GM23338 (cell line): ENCODE measurements around the gene TSC22D3. TPM values are rescaled to one million over a fixed set of nuclear protein-coding genes. Genes with fewer than 3 reads are reported as not detected.
"Not testable (repeated sequence)": the region's sequence is repeated elsewhere in the genome, so short reads cannot be mapped to it uniquely, and the experiment has no call there.

Experiments used
- ATAC-seq: fragments of 200-7000 bp; cut with Tn5 transposase; 3 replicates; pipeline ENCODE4 v1.9.1; 2020
- DNase-seq: peaks from one replicate; pipeline ENCODE4 v3.0.0-alpha.2; 2015; ENCODE audit warnings: low spot score
- H2AFZ ChIP-seq: fragments of 200-600 bp; sonication (generic); 2 replicates; pipeline ENCODE4 v1.8.0; 2016; ENCODE audit warnings: antibody characterized with exemption, mild to moderate bottlenecking, moderate library complexity
- H3F3A ChIP-seq: fragments of 200-600 bp; sonication (generic); replicated peaks from 2 replicates; pipeline ENCODE4 v1.8.0; 2017; ENCODE audit warnings: antibody characterized with exemption, mixed run types, low read depth
- H3K27ac ChIP-seq: fragments of 200-600 bp; sonication (generic); 2 replicates; pipeline ENCODE4 v1.6.1; 2016; ENCODE audit warnings: low read depth
- H3K27me3 ChIP-seq: fragments of 200-600 bp; sonication (generic); 2 replicates; pipeline ENCODE4 v1.8.0; 2016; ENCODE audit warnings: mild to moderate bottlenecking, mixed run types, moderate library complexity; ENCODE audit not compliant: insufficient read depth
- H3K36me3 ChIP-seq: fragments of 200-600 bp; sonication (generic); 2 replicates; pipeline ENCODE4 v1.8.0; 2016; ENCODE audit warnings: mild to moderate bottlenecking; ENCODE audit not compliant: insufficient read depth
- H3K4me1 ChIP-seq: fragments of 200-600 bp; sonication (generic); 2 replicates; pipeline ENCODE4 v1.8.0; 2016; ENCODE audit warnings: mild to moderate bottlenecking, moderate library complexity; ENCODE audit not compliant: insufficient read depth
- H3K4me2 ChIP-seq: fragments of 200-600 bp; sonication (generic); 2 replicates; pipeline ENCODE4 v1.7.1; 2017; ENCODE audit warnings: mixed run types
- H3K4me3 ChIP-seq: fragments of 200-600 bp; sonication (generic); 2 replicates; pipeline ENCODE4 v1.6.1; 2016; ENCODE audit warnings: mixed run types
- H3K79me2 ChIP-seq: fragments of 200-600 bp; sonication (generic); replicated peaks from 2 replicates; pipeline ENCODE4 v1.8.0; 2017; ENCODE audit warnings: mild to moderate bottlenecking; ENCODE audit not compliant: insufficient read depth
- H3K9me2 ChIP-seq: fragments of 200-600 bp; sonication (generic); 2 replicates; pipeline ENCODE4 v1.8.0; 2017; ENCODE audit not compliant: insufficient read depth
- H4K20me1 ChIP-seq: fragments of 200-600 bp; sonication (generic); replicated peaks from 2 replicates; pipeline ENCODE4 v1.8.0; 2017; ENCODE audit warnings: mild to moderate bottlenecking; ENCODE audit not compliant: insufficient read depth
- H3K27ac Mint-ChIP-seq: 2 replicates; pipeline ENCODE4 v1.8.0; 2020; ENCODE audit warnings: inconsistent platforms, mild to moderate bottlenecking, moderate library complexity, mixed read lengths
- H3K27me3 Mint-ChIP-seq: 3 replicates; pipeline ENCODE4 v1.8.0; 2022; ENCODE audit warnings: low read depth, mild to moderate bottlenecking, moderate library complexity, mixed read lengths, inconsistent platforms; ENCODE audit not compliant: insufficient read depth, poor library complexity
- H3K36me3 Mint-ChIP-seq: 3 replicates; pipeline ENCODE4 v1.8.0; 2021; ENCODE audit warnings: low read depth, mild to moderate bottlenecking, inconsistent platforms, moderate library complexity, mixed read lengths
- H3K4me1 Mint-ChIP-seq: 3 replicates; pipeline ENCODE4 v1.8.0; 2020; ENCODE audit warnings: mild to moderate bottlenecking, inconsistent platforms, mixed read lengths
- H3K4me3 Mint-ChIP-seq: 3 replicates; pipeline ENCODE4 v1.8.0; 2021; ENCODE audit warnings: moderate library complexity, mild to moderate bottlenecking, inconsistent platforms, mixed read lengths
- H3K9me3 Mint-ChIP-seq: 3 replicates; pipeline ENCODE4 v1.8.0; 2020; ENCODE audit warnings: moderate library complexity, mild to moderate bottlenecking, inconsistent platforms, mixed read lengths
- CREB1 ChIP-seq: fragments of 250-450 bp; sonication (Bioruptor Pico); IDR thresholded peaks from 2 replicates; pipeline ENCODE4 v1.5.0; 2020; ENCODE audit warnings: low read depth, mild to moderate bottlenecking, moderate library complexity
- CTCF ChIP-seq, 2 experiments: fragments of 200-600 bp in 1 of 2; sonication (generic) in 1 of 2; conservative IDR thresholded peaks; 2 replicates each; pipeline versions ENCODE4 v1.5.1 to v1.6.1; 2016 to 2017; ENCODE audit warnings: antibody characterized with exemption in 2 of 2, low read depth in 2 of 2, mild to moderate bottlenecking in 2 of 2, moderate library complexity in 1 of 2
- ETS1 ChIP-seq: IDR thresholded peaks from 2 replicates; pipeline ENCODE4 v1.6.1; 2016; ENCODE audit warnings: antibody characterized with exemption
- EZH2phosphoT487 ChIP-seq: fragments of 200-600 bp; sonication (generic); IDR thresholded peaks from one replicate; pipeline ENCODE4 v1.8.1; 2018; ENCODE audit warnings: antibody characterized with exemption; ENCODE audit not compliant: unreplicated experiment
- JUNB ChIP-seq: IDR thresholded peaks from one replicate; pipeline ENCODE4 v1.6.1; 2016; ENCODE audit warnings: antibody characterized with exemption; ENCODE audit not compliant: unreplicated experiment
- NANOG ChIP-seq: IDR thresholded peaks from 2 replicates; pipeline ENCODE4 v1.6.1; 2016; ENCODE audit warnings: antibody characterized with exemption, borderline replicate concordance
- POLR2AphosphoS5 ChIP-seq: IDR thresholded peaks from 2 replicates; pipeline ENCODE4 v1.6.1; 2016; ENCODE audit warnings: antibody characterized with exemption, low read depth
- REST ChIP-seq: IDR thresholded peaks from one replicate; pipeline ENCODE4 v1.6.1; 2018; ENCODE audit warnings: antibody characterized with exemption; ENCODE audit not compliant: unreplicated experiment
- STAT1 ChIP-seq: IDR thresholded peaks from one replicate; pipeline ENCODE4 v1.6.1; 2016; ENCODE audit warnings: antibody characterized with exemption; ENCODE audit not compliant: unreplicated experiment
- ZNF114 ChIP-seq: fragments of 250-450 bp; sonication (Bioruptor Pico); IDR thresholded peaks from 2 replicates; pipeline ENCODE4 v1.5.0; 2020; ENCODE audit warnings: mild to moderate bottlenecking, moderate library complexity
- ZNF462 ChIP-seq: fragments of 250-450 bp; sonication (Bioruptor Pico); IDR thresholded peaks from 2 replicates; pipeline ENCODE4 v1.5.0; 2020; ENCODE audit warnings: mild to moderate bottlenecking, moderate library complexity
- polyA plus RNA-seq: library from polyadenylated mRNA; unstranded; fragments of >200 nt; fragmentation: Nextera tagmentation; extraction: Ambion mirVana; gene quantifications from 2 replicates; pipeline ENCODE4 v1.2.1, GENCODE V29; 2016
- total RNA-seq: library from RNA; depleted of rRNA; stranded (reverse); fragments of >200 nt; shearing (Covaris generic); gene quantifications from 2 replicates; pipeline ENCODE4 v1.2.3, GENCODE V29; 2014

TSC22D3 gene
- total and polyA plus RNA-seq, 2 experiments from 2014 or later: 12.6 to 20.0 TPM

GRCh38 chrX:107669261-107669660 lies 106.3 kb downstream of the TSC22D3 start:
- H3K4me1 Mint-ChIP-seq: peaks cover 11% of the 10 kb centered on the region
- Histone ChIP-seq H3K27me3 (no peaks in the 10 kb centered on the region), H3K9me2 (no peaks in the 10 kb centered on the region), H3K4me1 (no peaks in the 10 kb centered on the region; the same call in 1 of the 2 replicates), H3F3A (no peaks in the 10 kb centered on the region), H2AFZ (no peak overlapping the region), H3K36me3 (no peaks in the 10 kb centered on the region), H3K27ac (no peak overlapping the region), H3K4me2 (no peak overlapping the region), H3K4me3 (no peak overlapping the region), H4K20me1 (no peaks in the 10 kb centered on the region), H3K79me2 (no peaks in the 10 kb centered on the region)
- peak overlapping the region; percentile 82; the same call in 1 of the 2 replicates for H3K27ac Mint-ChIP-seq
- peak; percentile 33 for ATAC-seq
- H3K9me3 Mint-ChIP-seq: no peaks in the 10 kb centered on the region; the same call in 2 of the 3 replicates
- H3K4me3 Mint-ChIP-seq: no peak overlapping the region
- peak; percentile 56 for DNase-seq
- TF ChIP-seq JUNB: no peak
- TF ChIP-seq NANOG: no peak
- TF ChIP-seq CTCF (conservative IDR thresholded peaks at IDR 0.05; ENCODE audit: low read depth in 2 of 2): no peak
- no peak for TF ChIP-seq ETS1
- no peak for TF ChIP-seq POLR2AphosphoS5
- TF ChIP-seq REST: no peak
- no peak for TF ChIP-seq STAT1
- TF ChIP-seq CREB1: no peak
- no peak for TF ChIP-seq ZNF114
- no peak for TF ChIP-seq ZNF462 (CRISPR knock-in tag)
- no peak for TF ChIP-seq EZH2phosphoT487
- no peaks in the 10 kb centered on the region for H3K36me3 Mint-ChIP-seq
- H3K27me3 Mint-ChIP-seq: peaks cover 2% of the 10 kb centered on the region

- not testable (repeated sequence) for H3K27me3 ChIP-seq, ATAC-seq, H3K4me3 Mint-ChIP-seq, H3K36me3 Mint-ChIP-seq, H3F3A ChIP-seq, H3K4me2 ChIP-seq, H3K27me3 Mint-ChIP-seq, H4K20me1 ChIP-seq, H3K4me1 ChIP-seq, H2AFZ ChIP-seq, H3K4me3 ChIP-seq, H3K36me3 ChIP-seq, H3K9me3 Mint-ChIP-seq, H3K79me2 ChIP-seq, H3K27ac Mint-ChIP-seq, H3K9me2 ChIP-seq, H3K27ac ChIP-seq, DNase-seq
- H3K4me1 Mint-ChIP-seq: peaks cover 11% of the 10 kb centered on the region
These were observed 106.9 kb downstream of the TSC22D3 start for GRCh38 chrX:107668710-107669109.
